Stimulated activated naive CD8-positive, alpha-beta T cell treated with anti-CD3 and anti-CD28 coated beads, Interleukin-15, Interleukin-2, amounts not matched to agents 100 ng/mL and 50 ng/mL, for 24 hours (primary cell): ENCODE results near the gene UNC93B1.
"Not testable (repeated sequence)": the region's sequence is repeated elsewhere in the genome, so short reads cannot be mapped to it uniquely, and the experiment has no call there.

Experiments
- H3K27ac Mint-ChIP-seq: one replicate; pipeline ENCODE4 v1.8.0; 2021; ENCODE audit warnings: mild to moderate bottlenecking, mixed read lengths
- H3K27me3 Mint-ChIP-seq: one replicate; pipeline ENCODE4 v1.8.0; 2021; ENCODE audit warnings: mixed read lengths
- H3K36me3 Mint-ChIP-seq: one replicate; pipeline ENCODE4 v1.8.0; 2021; ENCODE audit warnings: low read depth, mixed read lengths
- H3K4me1 Mint-ChIP-seq: one replicate; pipeline ENCODE4 v1.8.0; 2021; ENCODE audit warnings: low read depth, mixed read lengths
- H3K4me3 Mint-ChIP-seq: one replicate; pipeline ENCODE4 v1.8.0; 2021; ENCODE audit warnings: mild to moderate bottlenecking, mixed read lengths
- H3K9me3 Mint-ChIP-seq: one replicate; pipeline ENCODE4 v1.8.0; 2021; ENCODE audit warnings: mixed read lengths

The UNC93B1 gene

GRCh38 chr11:67974746-67975145 lies 29.2 kb downstream of the UNC93B1 start:
- H3K4me1 Mint-ChIP-seq, H3K27ac Mint-ChIP-seq, H3K36me3 Mint-ChIP-seq, H3K9me3 Mint-ChIP-seq, H3K4me3 Mint-ChIP-seq: not testable (repeated sequence)
- peaks cover 28% of the 10 kb centered on the region for H3K27me3 Mint-ChIP-seq

- not testable (repeated sequence) for H3K4me1 Mint-ChIP-seq, H3K27me3 Mint-ChIP-seq, H3K9me3 Mint-ChIP-seq, H3K36me3 Mint-ChIP-seq, H3K27ac Mint-ChIP-seq, H3K4me3 Mint-ChIP-seq
Measured at GRCh38 chr11:67965830-67966348, 38.0 kb downstream of the UNC93B1 start.

- not testable (repeated sequence) for H3K27me3 Mint-ChIP-seq, H3K27ac Mint-ChIP-seq, H3K4me1 Mint-ChIP-seq, H3K4me3 Mint-ChIP-seq, H3K9me3 Mint-ChIP-seq, H3K36me3 Mint-ChIP-seq
Measured at GRCh38 chr11:67964746-67965145, 39.2 kb downstream of the UNC93B1 start.

- H3K36me3 Mint-ChIP-seq, H3K4me3 Mint-ChIP-seq, H3K27ac Mint-ChIP-seq, H3K9me3 Mint-ChIP-seq, H3K27me3 Mint-ChIP-seq, H3K4me1 Mint-ChIP-seq: not testable (repeated sequence)
Measured at GRCh38 chr11:67963879-67964278, 40.0 kb downstream of the UNC93B1 start.

GRCh38 chr11:67963217-67963616 lies 40.7 kb downstream of the UNC93B1 start:
- not testable (repeated sequence) for H3K27me3 Mint-ChIP-seq, H3K9me3 Mint-ChIP-seq, H3K27ac Mint-ChIP-seq, H3K4me1 Mint-ChIP-seq, H3K36me3 Mint-ChIP-seq, H3K4me3 Mint-ChIP-seq

GRCh38 chr11:67956236-67956635 lies 47.7 kb downstream of the UNC93B1 start:
- H3K4me3 Mint-ChIP-seq, H3K27ac Mint-ChIP-seq, H3K36me3 Mint-ChIP-seq, H3K9me3 Mint-ChIP-seq, H3K4me1 Mint-ChIP-seq: not testable (repeated sequence)
- H3K27me3 Mint-ChIP-seq, result peaks cover 40% of the 10 kb centered on the region

GRCh38 chr11:67955461-67956007 lies 48.4 kb downstream of the UNC93B1 start:
- not testable (repeated sequence) for H3K27ac Mint-ChIP-seq, H3K9me3 Mint-ChIP-seq, H3K4me1 Mint-ChIP-seq, H3K36me3 Mint-ChIP-seq
- H3K27me3 Mint-ChIP-seq, result peaks cover 37% of the 10 kb centered on the region
- peak overlapping the region; percentile 83 for H3K4me3 Mint-ChIP-seq

- H3K4me3 Mint-ChIP-seq, result peak overlapping the region; percentile 83
- peaks cover 37% of the 10 kb centered on the region for H3K27me3 Mint-ChIP-seq
- H3K4me1 Mint-ChIP-seq, H3K9me3 Mint-ChIP-seq, H3K27ac Mint-ChIP-seq, H3K36me3 Mint-ChIP-seq: not testable (repeated sequence)
Measured at GRCh38 chr11:67954971-67955370, 48.9 kb downstream of the UNC93B1 start.

GRCh38 chr11:67954251-67954650 lies 49.6 kb downstream of the UNC93B1 start:
- not testable (repeated sequence) for H3K36me3 Mint-ChIP-seq, H3K27ac Mint-ChIP-seq, H3K4me1 Mint-ChIP-seq, H3K9me3 Mint-ChIP-seq
- Mint-ChIP-seq H3K4me3 (peak overlapping the region; percentile 83), H3K27me3 (peaks cover 37% of the 10 kb centered on the region)

- H3K36me3 Mint-ChIP-seq, H3K4me1 Mint-ChIP-seq, H3K4me3 Mint-ChIP-seq, H3K9me3 Mint-ChIP-seq, H3K27ac Mint-ChIP-seq: not testable (repeated sequence)
- H3K27me3 Mint-ChIP-seq, result peaks cover 15% of the 10 kb centered on the region
Measured at GRCh38 chr11:67950705-67951104, 53.2 kb downstream of the UNC93B1 start.

- H3K4me1 Mint-ChIP-seq, H3K27me3 Mint-ChIP-seq, H3K9me3 Mint-ChIP-seq, H3K4me3 Mint-ChIP-seq, H3K36me3 Mint-ChIP-seq, H3K27ac Mint-ChIP-seq: not testable (repeated sequence)
Measured at GRCh38 chr11:67947785-67948184, 56.1 kb downstream of the UNC93B1 start.

- H3K4me1 Mint-ChIP-seq, H3K4me3 Mint-ChIP-seq, H3K27ac Mint-ChIP-seq, H3K9me3 Mint-ChIP-seq, H3K27me3 Mint-ChIP-seq, H3K36me3 Mint-ChIP-seq: not testable (repeated sequence)
Measured at GRCh38 chr11:67946403-67946802, 57.5 kb downstream of the UNC93B1 start.

GRCh38 chr11:67943406-67943805 lies 60.5 kb downstream of the UNC93B1 start:
- H3K27ac Mint-ChIP-seq, H3K4me1 Mint-ChIP-seq, H3K27me3 Mint-ChIP-seq, H3K9me3 Mint-ChIP-seq, H3K36me3 Mint-ChIP-seq, H3K4me3 Mint-ChIP-seq: not testable (repeated sequence)
